Mammary epithelial cell (primary cell): ENCODE results near the gene SAFB.

Source experiments
- CTCF ChIP-seq, 2 donors: IDR thresholded peaks in 1 of 2; conservative IDR thresholded peaks in 1 of 2; 2 replicates each; pipeline ENCODE4 v1.5.1; 2011 to 2012; ENCODE audit warnings: inconsistent platforms in 2 of 2, low read length in 2 of 2, mild to moderate bottlenecking in 2 of 2, control low read depth in 1 of 2, low read depth in 1 of 2; ENCODE audit not compliant: insufficient read depth in 1 of 2; ENCODE audit errors: extremely low read depth in 1 of 2
- EZH2 ChIP-seq: IDR thresholded peaks from 2 replicates; pipeline ENCODE4 v1.6.1; 2012; ENCODE audit warnings: low read length, inconsistent platforms, borderline replicate concordance

- TF ChIP-seq CTCF (conservative IDR thresholded peaks at IDR 0.05 in 1 of 2, IDR thresholded peaks at IDR 0.05 in 1 of 2; ENCODE audit: extremely low read depth in 1 of 2, insufficient read depth in 1 of 2, low read depth in 1 of 2, low read length in 2 of 2) (no peak), EZH2 (no peak)
These were observed 20.2 kb downstream of the SAFB start for GRCh38 chr19:5643060-5643459.
